Suprapubic skin (tissue), 3 donors: ENCODE results near the gene PCNT.

Source experiments
- CTCF ChIP-seq, 2 donors: fragments of 200-600 bp in 1 of 2; fragments of 450-650 bp in 1 of 2; sonication (generic) in 1 of 2; IDR thresholded peaks; one replicate each; pipeline ENCODE4 v1.5.1; 2016 to 2019; ENCODE audit warnings: antibody characterized with exemption in 2 of 2, mild to moderate bottlenecking in 1 of 2, moderate library complexity in 1 of 2
- EP300 ChIP-seq: sonication (generic); formaldehyde crosslinking; IDR thresholded peaks from one replicate; pipeline ENCODE4 v1.6.1; 2017; ENCODE audit warnings: antibody characterized with exemption
- POLR2A ChIP-seq, 2 donors: fragments of 450-650 bp; IDR thresholded peaks; one replicate each; pipeline ENCODE4 v1.6.1; 2017; ENCODE audit warnings: antibody characterized with exemption in 2 of 2, mild to moderate bottlenecking in 2 of 2, moderate library complexity in 2 of 2

GRCh38 chr21:46379105-46379504 lies 55.1 kb downstream of the PCNT start:
- TF ChIP-seq POLR2A (IDR thresholded peaks at IDR 0.05) = no peak
- no peak for TF ChIP-seq CTCF (IDR thresholded peaks at IDR 0.05)
- no peak for TF ChIP-seq EP300
